H1 (cell line): Measurements from ENCODE around the gene AGBL4. TPM values are rescaled to one million over a fixed set of nuclear protein-coding genes. Genes with fewer than 3 reads are reported as not detected.

ENCODE experiments used
- CTCF ChIA-PET: fragments of 300-600 bp; sonication (Branson Sonifier 250); formaldehyde crosslinking; loops from one replicate; lab custom pipeline; 2021; ENCODE audit not compliant: partially characterized antibody; lab: Charles Lee
- POLR2A ChIA-PET: fragments of 300-600 bp; sonication (Branson Sonifier 250); formaldehyde crosslinking; loops from one replicate; lab custom pipeline; 2021; ENCODE audit warnings: inconsistent platforms; ENCODE audit not compliant: partially characterized antibody; lab: Charles Lee
- DNase-seq, 2 experiments: peaks; one replicate each; pipeline versions ENCODE4 v3.0.0 to v3.0.0-alpha.2; 2010 to 2022; ENCODE audit warnings: low spot score in 2 of 2, low read depth in 1 of 2, mixed read lengths in 1 of 2
- FAIRE-seq: peaks from 2 replicates; lab custom pipeline; 2011; peaks lifted over from hg19 to GRCh38; lab: Jason Lieb, UNC
- H2AFZ ChIP-seq: 2 replicates; pipeline ENCODE4 v1.8.1; 2012; ENCODE audit warnings: low read length, inconsistent platforms
- H2AK5ac ChIP-seq: 2 replicates; pipeline ENCODE4 v1.6.1; 2013; ENCODE audit warnings: low read depth, low read length
- H2BK120ac ChIP-seq: replicated peaks from 2 replicates; pipeline ENCODE3; 2013; ENCODE audit warnings: low read depth, low read length, inconsistent platforms
- H2BK12ac ChIP-seq: 2 replicates; pipeline ENCODE4 v1.6.1; 2013; ENCODE audit warnings: low read depth, low read length
- H2BK15ac ChIP-seq: 2 replicates; pipeline ENCODE4 v1.6.1; 2013; ENCODE audit warnings: low read length
- H2BK20ac ChIP-seq: 2 replicates; pipeline ENCODE4 v1.6.1; 2013; ENCODE audit warnings: low read length
- H2BK5ac ChIP-seq: 2 replicates; pipeline ENCODE4 v1.6.1; 2013; ENCODE audit warnings: low read depth, low read length
- H3K14ac ChIP-seq: 2 replicates; pipeline ENCODE4 v1.6.1; 2013; ENCODE audit warnings: inconsistent platforms; ENCODE audit not compliant: insufficient read length
- H3K18ac ChIP-seq: 2 replicates; pipeline ENCODE4 v1.6.1; 2013; ENCODE audit warnings: low read length; ENCODE audit errors: extremely low read depth
- H3K23ac ChIP-seq: 2 replicates; pipeline ENCODE4 v1.6.1; 2013; ENCODE audit warnings: inconsistent platforms; ENCODE audit not compliant: insufficient read length
- H3K23me2 ChIP-seq: 2 replicates; pipeline ENCODE4 v1.6.1; 2013; ENCODE audit warnings: low read depth, low read length
- H3K27ac ChIP-seq: 2 replicates; pipeline ENCODE4 v1.6.1; 2011; ENCODE audit warnings: low read depth, low read length, inconsistent platforms
- H3K27me3 ChIP-seq, 4 experiments: replicated peaks in 1 of 4; 1 replicate in 1 of 4; 2 replicates in 3 of 4; pipeline versions ENCODE4 v1.6.1 to v1.8.1; 2011 to 2013; ENCODE audit warnings: low read length in 3 of 4, mild to moderate bottlenecking in 3 of 4, inconsistent platforms in 2 of 4, mixed read lengths in 2 of 4, moderate library complexity in 1 of 4; ENCODE audit not compliant: control insufficient read depth in 3 of 4, insufficient read depth in 3 of 4; ENCODE audit errors: extremely low read depth in 1 of 4
- H3K36me3 ChIP-seq, 4 experiments: 2 replicates each; pipeline versions ENCODE4 v1.6.1 to v1.8.1; 2011 to 2013; ENCODE audit warnings: mild to moderate bottlenecking in 4 of 4, low read length in 3 of 4, moderate library complexity in 2 of 4, control low read depth in 1 of 4, inconsistent platforms in 1 of 4; ENCODE audit not compliant: insufficient read depth in 4 of 4, control insufficient read depth in 2 of 4
- H3K4ac ChIP-seq: replicated peaks from 2 replicates; pipeline ENCODE3; 2013; ENCODE audit warnings: low read length, low read depth, mixed read lengths, inconsistent platforms; ENCODE audit not compliant: insufficient read length
- H3K4me1 ChIP-seq, 4 experiments: replicated peaks in 1 of 4; 1 replicate in 1 of 4; 2 replicates in 3 of 4; pipeline versions ENCODE4 v1.6.1 to v1.8.1; 2011 to 2013; ENCODE audit warnings: low read length in 3 of 4, inconsistent platforms in 2 of 4, mixed read lengths in 1 of 4; ENCODE audit not compliant: insufficient read depth in 4 of 4, control insufficient read depth in 3 of 4
- H3K4me2 ChIP-seq, 2 experiments: 2 replicates each; pipeline versions ENCODE4 v1.6.1 to v1.8.1; 2011 to 2013; ENCODE audit warnings: low read depth in 2 of 2, low read length in 2 of 2, control low read depth in 1 of 2, inconsistent platforms in 1 of 2, mild to moderate bottlenecking in 1 of 2; ENCODE audit not compliant: insufficient read depth in 1 of 2
- H3K4me3 ChIP-seq, 4 experiments: fragments of 200-600, 300-600 bp in 1 of 4; sonication (generic), shearing (Covaris generic), sonication (Bioruptor Twin) in 1 of 4; 2 replicates each; pipeline versions ENCODE4 v1.5.1 to v1.8.1; 2011 to 2016; ENCODE audit warnings: low read length in 4 of 4, low read depth in 3 of 4, control low read depth in 2 of 4, inconsistent platforms in 2 of 4, mild to moderate bottlenecking in 2 of 4, mixed read lengths in 1 of 4, moderate library complexity in 1 of 4; ENCODE audit not compliant: insufficient read depth in 2 of 4; ENCODE audit errors: extremely low read depth in 1 of 4
- H3K56ac ChIP-seq: replicated peaks from 2 replicates; pipeline ENCODE3; 2013; ENCODE audit warnings: low read depth, mild to moderate bottlenecking, mixed read lengths, low read length, inconsistent platforms; ENCODE audit not compliant: insufficient read length
- H3K79me1 ChIP-seq: 2 replicates; pipeline ENCODE4 v1.6.1; 2013; ENCODE audit warnings: low read depth, low read length, control low read depth
- H3K79me2 ChIP-seq, 2 experiments: 2 replicates each; pipeline versions ENCODE4 v1.6.1 to v1.8.1; 2012 to 2013; ENCODE audit warnings: low read length in 2 of 2, mild to moderate bottlenecking in 2 of 2, inconsistent platforms in 1 of 2; ENCODE audit not compliant: insufficient read depth in 2 of 2, control insufficient read depth in 1 of 2
- H3K9ac ChIP-seq, 4 experiments: replicated peaks in 1 of 4; 1 replicate in 1 of 4; 2 replicates in 3 of 4; pipeline versions ENCODE4 v1.6.1 to v1.8.1; 2011 to 2013; ENCODE audit warnings: low read depth in 3 of 4, low read length in 3 of 4, control low read depth in 2 of 4, mild to moderate bottlenecking in 2 of 4, moderate library complexity in 2 of 4, inconsistent platforms in 1 of 4; ENCODE audit errors: extremely low read depth in 1 of 4
- H3K9me3 ChIP-seq, 2 experiments: 2 replicates each; pipeline versions ENCODE4 v1.6.1 to v1.8.1; 2012 to 2013; ENCODE audit warnings: mild to moderate bottlenecking in 2 of 2, moderate library complexity in 2 of 2, control low read depth in 1 of 2, inconsistent platforms in 1 of 2, low read depth in 1 of 2, low read length in 1 of 2, mixed read lengths in 1 of 2; ENCODE audit not compliant: insufficient read depth in 2 of 2
- H4K20me1 ChIP-seq, 2 experiments: replicated peaks in 1 of 2; 2 replicates each; pipeline versions ENCODE3 to v1.8.1; 2011 to 2013; ENCODE audit warnings: inconsistent platforms in 2 of 2, low read length in 2 of 2, mild to moderate bottlenecking in 1 of 2; ENCODE audit not compliant: insufficient read depth in 2 of 2, control insufficient read depth in 1 of 2
- H4K5ac ChIP-seq: 2 replicates; pipeline ENCODE4 v1.6.1; 2013; ENCODE audit warnings: low read length, low read depth, mixed read lengths, inconsistent platforms; ENCODE audit not compliant: insufficient read length
- H4K8ac ChIP-seq: 2 replicates; pipeline ENCODE4 v1.8.0; 2013; ENCODE audit warnings: mild to moderate bottlenecking, moderate library complexity, low read length, inconsistent platforms; ENCODE audit not compliant: insufficient read depth; ENCODE audit errors: extremely low read depth
- H4K91ac ChIP-seq: replicated peaks from 2 replicates; pipeline ENCODE3; 2013; ENCODE audit warnings: low read length, mixed read lengths, inconsistent platforms; ENCODE audit not compliant: insufficient read length
- ATF2 ChIP-seq: IDR thresholded peaks from 2 replicates; pipeline ENCODE4 v1.6.1; 2012; ENCODE audit warnings: low read length, inconsistent platforms
- CBX5 ChIP-seq: fragments of 300-800, 300-1000 bp; sonication (generic); IDR thresholded peaks from 2 replicates; pipeline ENCODE4 v1.7.1; 2016; ENCODE audit warnings: antibody characterized with exemption, low read length, low read depth
- CREB1 ChIP-seq: IDR thresholded peaks from 2 replicates; pipeline ENCODE4 v1.6.1; 2012; ENCODE audit warnings: inconsistent platforms
- EZH2 ChIP-seq: fragments of 200-600 bp; sonication (generic); IDR thresholded peaks from 2 replicates; pipeline ENCODE4 v1.7.1; 2012; ENCODE audit warnings: low read depth, mild to moderate bottlenecking, moderate library complexity, low read length, inconsistent platforms; ENCODE audit not compliant: severe bottlenecking
- GABPA ChIP-seq: IDR thresholded peaks from 2 replicates; pipeline ENCODE4 v1.6.1; 2011; ENCODE audit warnings: mild to moderate bottlenecking, low read length, moderate library complexity, borderline replicate concordance; ENCODE audit not compliant: insufficient read depth
- HDAC2 ChIP-seq, 2 experiments: fragments of 300-600 bp in 1 of 2; sonication (generic) in 1 of 2; IDR thresholded peaks; 2 replicates each; pipeline ENCODE4 v1.6.1; 2011 to 2012; ENCODE audit warnings: low read depth in 2 of 2, low read length in 2 of 2, mild to moderate bottlenecking in 2 of 2, moderate library complexity in 2 of 2, borderline replicate concordance in 1 of 2, inconsistent platforms in 1 of 2
- JUND ChIP-seq: IDR thresholded peaks from 2 replicates; pipeline ENCODE4 v1.6.1; 2011; ENCODE audit warnings: mild to moderate bottlenecking, improper control_type of control experiment, low read length
- MAX ChIP-seq: IDR thresholded peaks from 2 replicates; pipeline ENCODE4 v1.6.1; 2012; ENCODE audit warnings: inconsistent platforms
- POLR2A ChIP-seq, 2 experiments: IDR thresholded peaks; 1 replicate in 1 of 2; 2 replicates in 1 of 2; pipeline ENCODE4 v1.6.1; 2011; ENCODE audit warnings: low read depth in 2 of 2, low read length in 2 of 2, mild to moderate bottlenecking in 2 of 2; ENCODE audit errors: control extremely low read depth in 1 of 2
- RFX5 ChIP-seq: IDR thresholded peaks from 2 replicates; pipeline ENCODE4 v1.6.1; 2011; ENCODE audit warnings: low read depth, low read length, improper control_type of control experiment, borderline replicate concordance
- SP4 ChIP-seq: IDR thresholded peaks from 2 replicates; pipeline ENCODE4 v1.6.1; 2012; ENCODE audit warnings: low read length, inconsistent platforms
- TEAD4 ChIP-seq: IDR thresholded peaks from 2 replicates; pipeline ENCODE4 v1.6.1; 2012; ENCODE audit warnings: low read depth, low read length, inconsistent platforms, mixed read lengths
- WGBS, 2 experiments: shearing (Covaris generic) in 1 of 2; methylation state at CpG; one replicate each; pipeline versions ENCODE4 v1.1.6 to v1.1.7; 2013 to 2015; ENCODE audit warnings: low lambda C conversion rate in 2 of 2, mixed read lengths in 2 of 2, inconsistent platforms in 1 of 2, low coverage in 1 of 2, missing lambda C conversion rate in 1 of 2; ENCODE audit not compliant: insufficient replicate concordance in 2 of 2, insufficient coverage in 1 of 2, insufficient read length in 1 of 2; ENCODE audit errors: extremely low coverage in 1 of 2, missing lambda C conversion rate in 1 of 2; 5-methylcytosine and 5-hydroxymethylcytosine counted together
- polyA plus RNA-seq, 7 experiments: library from polyadenylated mRNA; depleted of rRNA in 3 of 7; stranded (reverse) in 5 of 7; unstranded in 2 of 7; fragments of >200 nt in 5 of 7; fragments of 200-250 nt in 2 of 7; gene quantifications; 1 replicate in 5 of 7; 2 replicates in 1 of 7; 4 replicates in 1 of 7; pipeline versions ENCODE4 v1.2.1 to v1.2.3, GENCODE V29; 2011 to 2013; ENCODE audit warnings: missing spikeins in 2 of 7, mixed read lengths in 2 of 7
- total RNA-seq: library from RNA; stranded (reverse); fragmentation: NEBNext Ultra II Directional; extraction: Animal tissue kit (Norgen Biotek cat#: 25700); gene quantifications from 2 replicates; pipeline ENCODE4 v1.2.1, GENCODE V29; 2021

The AGBL4 gene
- total and polyA plus RNA-seq, 2 of the 8 experiments (the other 6 are each of a cell fraction or from before 2014, with no cell fraction given), result 0.41 to 0.45 TPM

- no peak for FAIRE-seq
- Histone ChIP-seq H4K20me1 (no peaks in the 10 kb centered on the region), H3K9me3 (peaks cover 65 to 73% of the 10 kb centered on the region in 2 experiments), H3K23ac (no peak overlapping the region), H3K4me1 (no peaks in the 10 kb centered on the region), H2BK5ac (no peak overlapping the region), H4K5ac (no peak overlapping the region), H2AFZ (no peak overlapping the region), H3K36me3 (no peaks in the 10 kb centered on the region), H4K8ac (no peak overlapping the region), H3K23me2 (no peaks in the 10 kb centered on the region), H3K27me3 (no peaks in the 10 kb centered on the region), H2BK12ac (no peak overlapping the region), H3K4me2 (no peak overlapping the region), H3K56ac (no peak overlapping the region), H3K14ac (no peak overlapping the region), H2BK20ac (no peak overlapping the region), H3K79me1 (no peaks in the 10 kb centered on the region), H3K27ac (no peak overlapping the region), H3K4ac (no peak overlapping the region), H3K79me2 (no peaks in the 10 kb centered on the region), H2BK15ac (no peak overlapping the region), H3K9ac (no peak overlapping the region), H3K4me3 (no peak overlapping the region), H2AK5ac (no peak overlapping the region), H3K18ac (no peak overlapping the region), H2BK120ac (no peak overlapping the region), H4K91ac (no peak overlapping the region)
- DNase-seq, result no peak
- ChIA-PET POLR2A (no interaction called here), CTCF (no interaction called here)
- 68% methylated on average over 4 of the region's 4 CpGs; no CpG with 5 or more reads in 1 of the 2 experiments for WGBS, 2 experiments
- TF ChIP-seq CBX5 (no peak), EZH2 (no peak), POLR2A (IDR thresholded peaks at IDR 0.05; ENCODE audit: control extremely low read depth in 1 of 2, low read depth in 2 of 2, low read length in 2 of 2) (no peak), HDAC2 (IDR thresholded peaks at IDR 0.05; ENCODE audit: borderline replicate concordance in 1 of 2, low read depth in 2 of 2, low read length in 2 of 2) (no peak), SP4 (no peak), JUND (no peak), GABPA (no peak), ATF2 (no peak), RFX5 (no peak), TEAD4 (no peak), MAX (no peak), CREB1 (no peak)
Measured at GRCh38 chr1:49465486-49466185, 558.1 kb downstream of the AGBL4 start.
